ENCODE data around the gene TRIM63. TPM values are rescaled to one million over a fixed set of nuclear protein-coding genes. Genes with fewer than 3 reads are reported as not detected.

Gene TRIM63
- total and polyA plus RNA-seq, 2 of the 13 experiments (the other 11 are each of a cell fraction or from before 2014, with no cell fraction given): not detected

- ChIA-PET POLR2A (interaction anchor here (0.9 to 2.2 kb wide), 2 partner anchors 26 to 202 kb away, joined by 3 to 10 read pairs; partner anchors contain the start of gene PAFAH2), CTCF (ENCODE audit: low intra/inter-chr PET ratio, low total read pairs) (no interaction called here)
- BruUV-seq (replicated peaks): no TSS peak
- Histone ChIP-seq H3K79me2 (ENCODE audit: insufficient read depth, low read length) (no peaks in the 10 kb centered on the region), H3K9ac (ENCODE audit: insufficient read depth, low read depth, low read length) (no peak overlapping the region), H4K20me1 (ENCODE audit: insufficient read depth, low read length) (no peaks in the 10 kb centered on the region), H3K27ac (ENCODE audit: extremely low read length, insufficient read depth, low read length) (no peak overlapping the region), H3K27me3 (ENCODE audit: control insufficient read depth in 1 of 2, insufficient read depth in 2 of 2, low read length in 2 of 2) (peaks cover 0 to 24% of the 10 kb centered on the region in 2 experiments; a peak in 4 of 5 replicates), H3K36me3 (replicated peaks in 1 of 2; ENCODE audit: control insufficient read depth in 1 of 2, insufficient read depth in 2 of 2, low read length in 2 of 2) (no peaks in the 10 kb centered on the region), H3K9me3 (ENCODE audit: low read length) (no peaks in the 10 kb centered on the region), H2AFZ (ENCODE audit: low read length) (no peak overlapping the region), H3K4me1 (ENCODE audit: insufficient read depth, low read length) (peaks cover 93% of the 10 kb centered on the region), H3K4me2 (ENCODE audit: low read depth, low read length) (peak overlapping the region; percentile 81; the same call in 1 of the 2 replicates), H3K4me3 (replicated peaks in 1 of 3; ENCODE audit: insufficient read depth in 1 of 3, low read depth in 2 of 3, low read length in 3 of 3) (no peak overlapping the region; a peak in 1 of 6 replicates)
- ATAC-seq: no peak
- FAIRE-seq: no peak
- WGBS (ENCODE audit: low lambda C conversion rate): 90% methylated on average over 2 of the region's 13 CpGs
- no peak for DNase-seq (ENCODE audit: low spot score)
- intact Hi-C loops (cut with micrococcal nuclease; ENCODE audit: unreplicated experiment) (no loop called here), in situ Hi-C loops (cut with HindIII; ENCODE audit: extremely low pct_ligation_motif_present, low pct_unique_long_range_greater_than_20kb) (no loop called here)
- TF ChIP-seq TFE3 (CRISPR knock-in tag; IDR thresholded peaks at IDR 0.05) (no peak), ZFP41 (CRISPR knock-in tag; IDR thresholded peaks at IDR 0.05; ENCODE audit: borderline replicate concordance) (no peak), ZNF513 (CRISPR knock-in tag; conservative IDR thresholded peaks at IDR 0.05) (no peak), SRSF9 (IDR thresholded peaks at IDR 0.05; ENCODE audit: borderline replicate concordance, insufficient read depth, low read depth, low read length, poor library complexity, severe bottlenecking) (no peak), HNRNPL (IDR thresholded peaks at IDR 0.05; ENCODE audit: low read depth, low read length) (no peak), ZBTB4 (CRISPR knock-in tag; IDR thresholded peaks at IDR 0.05; ENCODE audit: borderline replicate concordance) (no peak), ZNF124 (CRISPR knock-in tag; IDR thresholded peaks at IDR 0.05) (no peak), JARID2 (CRISPR knock-in tag; IDR thresholded peaks at IDR 0.05; ENCODE audit: insufficient replicate concordance) (no peak), ZNF646 (CRISPR knock-in tag; IDR thresholded peaks at IDR 0.05) (no peak)
Observed at GRCh38 chr1:26023009-26023408, 44.4 kb downstream of the TRIM63 start.
